ENCODE measurements around the gene CHCHD6.

GRCh38 chr3:126984391-126985131, 280.5 kb downstream of the CHCHD6 start:
- no peak for TF ChIP-seq POLR2A (IDR thresholded peaks at IDR 0.05; ENCODE audit: borderline replicate concordance, extremely low read depth, insufficient read depth, insufficient read length)
- TF ChIP-seq EZH2 (IDR thresholded peaks at IDR 0.05), result no peak
- TF ChIP-seq JUND (IDR thresholded peaks at IDR 0.05), result no peak
- TF ChIP-seq CTCF (IDR thresholded peaks at IDR 0.05 in 2 of 3, conservative IDR thresholded peaks at IDR 0.05 in 1 of 3; ENCODE audit: borderline replicate concordance in 1 of 3, insufficient read depth in 1 of 3, low read depth in 2 of 3, low read length in 2 of 3), result no peak
- no peak for TF ChIP-seq POLR2AphosphoS5 (IDR thresholded peaks at IDR 0.05; ENCODE audit: low read depth, low read length)
- no peak for TF ChIP-seq ZNF274 (IDR thresholded peaks at IDR 0.05; ENCODE audit: low read depth, low read length)
- no peak for TF ChIP-seq ATF3 (IDR thresholded peaks at IDR 0.05)
- TF ChIP-seq MAX (IDR thresholded peaks at IDR 0.05), result no peak

All from HCT116 (cell line).